NCI-H345 treated with DMSO at 0.1 percent for 48 hours (cell line): ENCODE data around the gene ANKRD1.

Experiments used
- DNase-seq: peaks from one replicate; lab custom pipeline; 2025; ENCODE audit not compliant: unreplicated experiment; lab: John Stamatoyannopoulos, UW

ANKRD1 gene

DNA sequence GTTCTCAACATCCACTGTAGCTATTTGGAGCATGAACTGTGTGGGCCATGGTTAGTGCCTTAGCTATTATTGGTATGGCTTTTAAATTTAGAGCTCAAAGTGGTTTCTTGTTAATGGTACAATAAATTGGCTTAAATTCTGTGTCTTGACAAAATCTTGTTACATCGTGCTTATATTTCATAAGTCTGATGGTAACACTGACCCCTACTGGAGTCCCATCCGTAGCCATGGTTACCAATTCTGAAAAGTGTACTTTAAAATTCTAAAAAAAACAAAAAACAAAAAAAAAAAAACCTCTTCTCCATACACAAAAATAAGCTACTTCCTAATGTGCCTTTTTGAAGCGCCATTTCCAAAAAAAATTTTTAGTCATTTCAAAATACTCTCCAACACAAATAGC lies 55.5 kb downstream of the ANKRD1 start:
- DNase-seq = no peak

DNA sequence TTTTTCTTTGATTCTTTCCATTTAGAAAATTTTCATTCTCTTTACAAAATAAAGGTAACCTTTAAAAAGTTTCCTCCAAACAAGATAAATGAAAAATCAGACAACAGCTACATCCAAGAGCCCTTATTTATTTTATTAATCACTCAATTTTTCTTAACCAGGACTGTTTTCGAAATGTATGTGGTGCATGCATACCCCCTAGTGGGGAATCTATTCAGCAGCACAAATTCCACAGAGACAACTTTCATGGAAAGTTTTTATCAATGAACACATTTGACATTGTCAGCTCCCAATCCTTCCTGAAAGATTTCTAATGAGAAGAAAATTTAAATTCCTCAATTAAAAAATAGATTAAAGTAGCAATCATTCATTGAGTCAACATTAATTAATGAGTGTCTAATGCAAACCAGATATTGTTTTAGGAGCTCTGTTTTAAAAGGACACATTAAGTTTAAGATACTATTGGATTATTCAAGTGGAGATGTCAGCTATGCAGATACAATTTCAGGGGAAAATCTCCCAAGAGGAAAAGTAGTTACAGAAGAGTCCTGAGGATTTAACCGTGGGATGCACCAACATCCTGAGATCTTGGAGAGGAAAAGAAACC lies 57.9 kb downstream of the ANKRD1 start:
- no peak for DNase-seq
